WTC11 (cell line): ENCODE data around the gene OR2AG2. TPM values are rescaled to one million over a fixed set of nuclear protein-coding genes. Genes with fewer than 3 reads are reported as not detected.

Source experiments
- ATAC-seq: fragments of 200-7000 bp; cut with Tn5 transposase; 2 replicates; pipeline ENCODE4 v1.10.0; 2021; ENCODE audit warnings: mild to moderate bottlenecking, moderate library complexity
- CTCF ChIA-PET: fragments of 300-600 bp; sonication (Branson Sonifier 250); formaldehyde crosslinking; loops from one replicate; lab custom pipeline; 2021; ENCODE audit warnings: antibody characterized with exemption; lab: Charles Lee
- POLR2A ChIA-PET: fragments of 350-600 bp; sonication (Branson Sonifier 250); formaldehyde crosslinking; loops from one replicate; lab custom pipeline; 2021; ENCODE audit warnings: antibody characterized with exemption; lab: Charles Lee
- DNase-seq: peaks from one replicate; pipeline ENCODE4 v3.0.0; 2021; ENCODE audit warnings: low spot score
- H3K27ac Mint-ChIP-seq: 2 replicates; pipeline ENCODE4 v1.8.0; 2021; ENCODE audit warnings: mixed read lengths
- H3K27me3 Mint-ChIP-seq: 2 replicates; pipeline ENCODE4 v1.8.0; 2021; ENCODE audit warnings: low read depth, mild to moderate bottlenecking, moderate library complexity, mixed read lengths
- H3K36me3 Mint-ChIP-seq: 2 replicates; pipeline ENCODE4 v1.8.0; 2021; ENCODE audit warnings: mixed read lengths
- H3K4me1 Mint-ChIP-seq: 2 replicates; pipeline ENCODE4 v1.8.0; 2022; ENCODE audit warnings: mixed read lengths
- H3K4me3 Mint-ChIP-seq: 2 replicates; pipeline ENCODE4 v1.8.0; 2021; ENCODE audit warnings: mild to moderate bottlenecking, moderate library complexity, mixed read lengths
- H3K9me3 Mint-ChIP-seq: 2 replicates; pipeline ENCODE4 v1.8.0; 2021; ENCODE audit warnings: mixed read lengths
- ATF3 ChIP-seq: sonication (generic); formaldehyde crosslinking; conservative IDR thresholded peaks from 2 replicates; pipeline ENCODE4 v1.8.1; 2022; ENCODE audit warnings: mild to moderate bottlenecking, missing genetic modification reagents
- ATF6 ChIP-seq: sonication (generic); formaldehyde crosslinking; IDR thresholded peaks from 2 replicates; pipeline ENCODE4 v1.8.1; 2023; ENCODE audit warnings: mild to moderate bottlenecking, missing genetic modification reagents
- CREB1 ChIP-seq: sonication (generic); formaldehyde crosslinking; IDR thresholded peaks from 2 replicates; pipeline ENCODE4 v1.8.0; 2023; ENCODE audit warnings: mild to moderate bottlenecking, missing genetic modification reagents
- CREM ChIP-seq: sonication (generic); formaldehyde crosslinking; IDR thresholded peaks from 2 replicates; pipeline ENCODE4 v1.8.1; 2022; ENCODE audit warnings: mild to moderate bottlenecking, missing genetic modification reagents, moderate library complexity
- CTCF ChIP-seq: fragments of 200-600 bp; IDR thresholded peaks from 2 replicates; pipeline ENCODE4 v1.8.0; 2022; ENCODE audit warnings: antibody characterized with exemption
- E2F4 ChIP-seq: sonication (generic); formaldehyde crosslinking; IDR thresholded peaks from 2 replicates; pipeline ENCODE4 v1.8.1; 2022; ENCODE audit warnings: low read depth, mild to moderate bottlenecking, moderate library complexity, missing genetic modification reagents, borderline replicate concordance
- EMX1 ChIP-seq: fragments of 250-450 bp; sonication (Bioruptor Pico); IDR thresholded peaks from 2 replicates; pipeline ENCODE4 v1.8.0; 2021; ENCODE audit warnings: mild to moderate bottlenecking
- ESRRA ChIP-seq: sonication (generic); formaldehyde crosslinking; IDR thresholded peaks from 2 replicates; pipeline ENCODE4 v1.8.1; 2022; ENCODE audit warnings: mild to moderate bottlenecking, missing genetic modification reagents, borderline replicate concordance
- FOXJ3 ChIP-seq: sonication (generic); formaldehyde crosslinking; IDR thresholded peaks from 2 replicates; pipeline ENCODE4 v1.9.0; 2021; ENCODE audit warnings: missing genetic modification reagents, mild to moderate bottlenecking, borderline replicate concordance
- GABPB1 ChIP-seq: sonication (generic); formaldehyde crosslinking; IDR thresholded peaks from 2 replicates; pipeline ENCODE4 v1.8.1; 2023; ENCODE audit warnings: mild to moderate bottlenecking, missing genetic modification reagents
- GRHL2 ChIP-seq: fragments of 250-450 bp; sonication (Bioruptor Pico); IDR thresholded peaks from 2 replicates; pipeline ENCODE4 v1.8.0; 2022; ENCODE audit warnings: mild to moderate bottlenecking, moderate library complexity; ENCODE audit not compliant: insufficient replicate concordance, severe bottlenecking
- IRF2 ChIP-seq: sonication (generic); formaldehyde crosslinking; IDR thresholded peaks from 2 replicates; pipeline ENCODE4 v1.8.0; 2022; ENCODE audit warnings: low read depth, missing genetic modification reagents, borderline replicate concordance
- KAT7 ChIP-seq: sonication (generic); formaldehyde crosslinking; IDR thresholded peaks from 2 replicates; pipeline ENCODE4 v1.8.1; 2023; ENCODE audit warnings: missing genetic modification reagents, mild to moderate bottlenecking, borderline replicate concordance
- MLX ChIP-seq: sonication (generic); formaldehyde crosslinking; IDR thresholded peaks from 2 replicates; pipeline ENCODE4 v1.8.1; 2023; ENCODE audit warnings: mild to moderate bottlenecking, missing genetic modification reagents, moderate library complexity
- NFE2L1 ChIP-seq: sonication (generic); formaldehyde crosslinking; IDR thresholded peaks from 2 replicates; pipeline ENCODE4 v1.8.1; 2023; ENCODE audit warnings: missing genetic modification reagents
- OVOL2 ChIP-seq: fragments of 250-450 bp; sonication (Bioruptor Pico); IDR thresholded peaks from 2 replicates; pipeline ENCODE4 v1.9.0; 2021; ENCODE audit warnings: mild to moderate bottlenecking, borderline replicate concordance
- PRRX2 ChIP-seq: fragments of 250-450 bp; sonication (Bioruptor Pico); IDR thresholded peaks from 2 replicates; pipeline ENCODE4 v1.8.0; 2021; ENCODE audit warnings: mild to moderate bottlenecking
- RELA ChIP-seq: sonication (generic); formaldehyde crosslinking; IDR thresholded peaks from 2 replicates; pipeline ENCODE4 v1.8.1; 2022; ENCODE audit warnings: missing genetic modification reagents, mild to moderate bottlenecking, borderline replicate concordance
- RORB ChIP-seq: fragments of 250-450 bp; sonication (Bioruptor Pico); IDR thresholded peaks from 2 replicates; pipeline ENCODE4 v1.9.0; 2021; ENCODE audit warnings: mild to moderate bottlenecking
- TEAD1 ChIP-seq: sonication (generic); formaldehyde crosslinking; IDR thresholded peaks from 2 replicates; pipeline ENCODE4 v1.8.0; 2022; ENCODE audit warnings: mild to moderate bottlenecking, missing genetic modification reagents
- ZNF138 ChIP-seq: sonication (generic); formaldehyde crosslinking; conservative IDR thresholded peaks from 2 replicates; pipeline ENCODE4 v1.8.1; 2022; ENCODE audit warnings: mild to moderate bottlenecking, moderate library complexity, missing genetic modification reagents
- ZNF232 ChIP-seq: sonication (generic); formaldehyde crosslinking; IDR thresholded peaks from 2 replicates; pipeline ENCODE4 v1.8.0; 2022; ENCODE audit warnings: mild to moderate bottlenecking, missing genetic modification reagents
- ZNF423 ChIP-seq: fragments of 250-450 bp; sonication (Bioruptor Pico); IDR thresholded peaks from 2 replicates; pipeline ENCODE4 v2.1.2; 2022; ENCODE audit warnings: mild to moderate bottlenecking, moderate library complexity
- total RNA-seq: library from RNA; stranded (reverse); gene quantifications from 3 replicates; pipeline ENCODE4 v1.2.3, GENCODE V29; 2021

The OR2AG2 gene
- total RNA-seq, 1 experiment from 2014 or later: 0.17 TPM

GRCh38 chr11:6738590-6738989 lies 33.2 kb downstream of the OR2AG2 start:
- Mint-ChIP-seq H3K36me3 (no peaks in the 10 kb centered on the region), H3K27me3 (no peaks in the 10 kb centered on the region; the same call in 1 of the 2 replicates), H3K27ac (no peak overlapping the region), H3K4me3 (no peak overlapping the region), H3K9me3 (no peaks in the 10 kb centered on the region), H3K4me1 (no peaks in the 10 kb centered on the region)
- TF ChIP-seq TEAD1 (CRISPR knock-in tag) (no peak), GRHL2 (CRISPR knock-in tag) (no peak), IRF2 (CRISPR knock-in tag) (no peak), ESRRA (no peak), EMX1 (no peak), ATF3 (CRISPR knock-in tag) (no peak), FOXJ3 (CRISPR knock-in tag) (no peak), ZNF232 (no peak)
- POLR2A ChIA-PET: no interaction called here
- DNase-seq (no peak), ATAC-seq (no peak)
- CTCF ChIA-PET: interaction anchor here (1.6 to 2.5 kb wide), 5 partner anchors 10 to 74 kb away, joined by 5 to 30 read pairs (median 16); no protein-coding TSS in a partner anchor

- Mint-ChIP-seq H3K36me3 (no peaks in the 10 kb centered on the region), H3K4me3 (no peak overlapping the region), H3K9me3 (no peaks in the 10 kb centered on the region), H3K4me1 (no peaks in the 10 kb centered on the region), H3K27me3 (no peaks in the 10 kb centered on the region; the same call in 1 of the 2 replicates), H3K27ac (no peak overlapping the region)
- DNase-seq (peak; percentile 28), ATAC-seq (peak; percentile 89)
- CTCF ChIA-PET: interaction anchor here (0.6 to 2.5 kb wide), 27 partner anchors 8 to 359 kb away, joined by 3 to 30 read pairs (median 5); partner anchors contain the start of genes MRPL17 and TPP1
- peak; percentile 30; the same call in 1 of the 2 replicates for TF ChIP-seq CTCF
- TF ChIP-seq RELA (CRISPR knock-in tag): no peak
- POLR2A ChIA-PET: interaction anchor here (0.7 kb wide), 1 partner anchor 225 kb away, joined by 5 read pairs; no protein-coding TSS in a partner anchor
These were observed 33.8 kb downstream of the OR2AG2 start for GRCh38 chr11:6737872-6738466.

- no peak overlapping the region for H3K27ac Mint-ChIP-seq
- no peak for ATAC-seq
- no peaks in the 10 kb centered on the region for H3K9me3 Mint-ChIP-seq
- peaks cover 3% of the 10 kb centered on the region for H3K27me3 Mint-ChIP-seq
- DNase-seq: no peak
- no peak overlapping the region for H3K4me3 Mint-ChIP-seq
- ChIA-PET POLR2A (no interaction called here), CTCF (interaction anchor here (1.0 to 2.5 kb wide), 7 partner anchors 13 to 705 kb away, joined by 3 to 20 read pairs (median 4); no protein-coding TSS in a partner anchor)
- H3K36me3 Mint-ChIP-seq: no peaks in the 10 kb centered on the region
- TF ChIP-seq E2F4 (CRISPR knock-in tag) (no peak), GABPB1 (CRISPR knock-in tag) (no peak), ATF6 (CRISPR knock-in tag) (no peak), PRRX2 (CRISPR knock-in tag) (no peak), CREB1 (CRISPR knock-in tag) (no peak), RORB (no peak), ZNF138 (no peak), CREM (CRISPR knock-in tag) (no peak), NFE2L1 (CRISPR knock-in tag) (no peak), CTCF (no peak), KAT7 (no peak), OVOL2 (CRISPR knock-in tag) (no peak), ZNF423 (no peak), MLX (CRISPR knock-in tag) (no peak), ZNF232 (no peak)
- H3K4me1 Mint-ChIP-seq: no peaks in the 10 kb centered on the region
These were observed 35.2 kb downstream of the OR2AG2 start for GRCh38 chr11:6736495-6737121.
